Heart right ventricle (tissue), 16 donors: Measurements from ENCODE around the gene CAPSL. TPM values are rescaled to one million over a fixed set of nuclear protein-coding genes. Genes with fewer than 3 reads are reported as not detected.

ENCODE experiments used
- ATAC-seq, 8 donors: fragments of 200-7000 bp; cut with Tn5 transposase; one replicate each; pipeline ENCODE4 v1.9.1; 2020; ENCODE audit warnings: mild to moderate bottlenecking in 8 of 8, moderate library complexity in 8 of 8, moderate number of reproducible peaks in 1 of 8
- DNase-seq, 2 donors: peaks; one replicate each; pipeline ENCODE4 v3.0.0-alpha.2; 2020
- H3K27ac ChIP-seq, 10 donors: fragments of 200-600 bp; sonication (generic) in 2 of 10; one replicate each; pipeline versions ENCODE4 v1.5.0 to v1.8.0; 2020 to 2022; ENCODE audit warnings: mild to moderate bottlenecking in 3 of 10
- H3K27me3 ChIP-seq, 7 donors: fragments of 200-600 bp; one replicate each; pipeline ENCODE4 v1.8.0; 2021 to 2022; ENCODE audit warnings: mild to moderate bottlenecking in 2 of 7
- H3K36me3 ChIP-seq, 9 donors: fragments of 200-600 bp; sonication (generic) in 1 of 9; one replicate each; pipeline versions ENCODE4 v1.5.0 to v1.8.0; 2020 to 2022; ENCODE audit warnings: mild to moderate bottlenecking in 2 of 9
- H3K4me1 ChIP-seq, 9 donors: fragments of 200-600 bp; sonication (generic) in 1 of 9; one replicate each; pipeline versions ENCODE4 v1.5.0 to v1.8.0; 2020 to 2022; ENCODE audit warnings: mild to moderate bottlenecking in 4 of 9
- H3K4me3 ChIP-seq, 10 donors: fragments of 200-600 bp; sonication (generic) in 2 of 10; one replicate each; pipeline versions ENCODE4 v1.5.0 to v1.8.0; 2020 to 2022; ENCODE audit warnings: mild to moderate bottlenecking in 7 of 10, moderate library complexity in 2 of 10
- H3K9me3 ChIP-seq, 11 donors: fragments of 200-600 bp in 10 of 11; sonication (generic) in 2 of 11; one replicate each; pipeline versions ENCODE4 v1.5.0 to v1.8.0; 2013 to 2022; ENCODE audit warnings: mild to moderate bottlenecking in 2 of 11, control low read depth in 1 of 11, moderate library complexity in 1 of 11
- CTCF ChIP-seq, 9 donors: fragments of 200-600 bp; sonication (generic) in 2 of 9; IDR thresholded peaks; one replicate each; pipeline versions ENCODE4 v1.5.0 to v1.8.0; 2021 to 2022; ENCODE audit warnings: antibody characterized with exemption in 9 of 9, mild to moderate bottlenecking in 5 of 9, moderate library complexity in 1 of 9
- WGBS, 2 donors: extraction: QIAGEN DNeasy Blood & Tissue Kit; methylation state at CpG; one replicate each; pipeline ENCODE4 v1.1.7; 2013; ENCODE audit warnings: inconsistent platforms in 1 of 2; 5-methylcytosine and 5-hydroxymethylcytosine counted together
- intact Hi-C, 10 donors: fragments of 100-400 bp; cut with DNase I; formaldehyde crosslinking; loops; one replicate each; pipeline versions ENCODE4 v1.11.1 to v1.14.2; 2022
- polyA plus RNA-seq, 2 donors: library from polyadenylated mRNA; stranded (reverse); fragments of 200-250 nt; gene quantifications; one replicate each; pipeline ENCODE4 v1.2.3, GENCODE V29; 2013
- total RNA-seq, 10 donors: library from RNA; stranded (reverse); fragmentation: NEBNext Ultra II Directional in 3 of 10; extraction: Animal tissue kit (Norgen Biotek cat#: 25700) in 3 of 10; gene quantifications; one replicate each; pipeline versions ENCODE4 v1.2.1 to v1.2.4, GENCODE V29; 2021 to 2023
- donor health status: Arrhythmogenic right ventricular cardiomyopathy.
- donor health status: ischemic (EF 13 %, LVEDD 7.1; RV severe dilation, severe dysfunction).
- donor health status: healthy with polysubstance abuse.
- donor health status: DM: no; HTN: yes; CAD: no.
- donor health status: DM: no; HTN: no; CAD: no.
- donor health status: ischemic (EF 25% LVEDD 6.9; RV normal size, moderate dysfunction).
- donor health status: ischemic (EF 25% LVEDD 5.7; RV mildly dilated, moderate dysfunction).
- donor health status: healthy.
- donor health status: DM: yes; HTN: yes; CAD: no.
- donor health status: Ischemic cardiomyopathy.
- donor health status: ischemic (EF 35%, LVEDD 5.7; RV mildly dilated, moderate dysfunction).
- donor health status: nonischemic (EF 11% LVEDD 7.7; RV severe dilation, severe dysfunction).
- donor health status: DM: yes; HTN: yes; CAD: no.
- donor health status: PGD.
- donor health status: ischemic (EF 29% LVEDD 5.4; RV normal size, mild dysfunction).
- donor health status: nonischemic (EF 23%, LVEDD 6.1; RV moderate dilation, normal function).

Gene CAPSL
- total and polyA plus RNA-seq, 12 donors, result not detected

DNA sequence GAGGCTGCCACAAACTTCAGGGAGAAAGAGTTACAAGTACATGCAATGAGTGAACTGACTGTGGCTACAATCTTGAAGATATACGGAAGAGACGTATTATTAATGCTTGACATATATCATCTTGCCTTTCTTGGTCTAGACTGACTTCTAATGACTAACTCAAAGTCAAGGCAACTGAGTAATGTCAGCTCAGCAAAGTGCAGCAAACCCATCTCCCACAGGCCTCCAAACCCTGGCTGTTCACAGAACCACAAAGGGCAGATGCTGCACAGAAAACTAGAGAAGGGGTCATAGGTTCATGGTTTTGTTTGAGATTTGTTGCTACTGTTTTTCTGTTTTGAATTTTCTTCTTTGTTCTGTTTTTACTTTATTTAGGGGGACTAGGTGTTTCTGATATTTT is 60.8 kb downstream of the CAPSL start:
- no peak for ATAC-seq
- Histone ChIP-seq H3K4me3 (no peak overlapping the region), H3K27ac (no peak overlapping the region), H3K4me1 (peaks cover 0 to 12% (median 0%) of the 10 kb centered on the region in 9 donors), H3K27me3 (no peaks in the 10 kb centered on the region), H3K9me3 (no peaks in the 10 kb centered on the region), H3K36me3 (peaks cover 0 to 13% (median 0%) of the 10 kb centered on the region in 9 donors)
- TF ChIP-seq CTCF (IDR thresholded peaks at IDR 0.05), result no peak
- WGBS, 2 donors, result 67 to 96% methylated on average over 2 of the region's 2 CpGs
- no peak for DNase-seq
- intact Hi-C loops, result no loop called here

DNA sequence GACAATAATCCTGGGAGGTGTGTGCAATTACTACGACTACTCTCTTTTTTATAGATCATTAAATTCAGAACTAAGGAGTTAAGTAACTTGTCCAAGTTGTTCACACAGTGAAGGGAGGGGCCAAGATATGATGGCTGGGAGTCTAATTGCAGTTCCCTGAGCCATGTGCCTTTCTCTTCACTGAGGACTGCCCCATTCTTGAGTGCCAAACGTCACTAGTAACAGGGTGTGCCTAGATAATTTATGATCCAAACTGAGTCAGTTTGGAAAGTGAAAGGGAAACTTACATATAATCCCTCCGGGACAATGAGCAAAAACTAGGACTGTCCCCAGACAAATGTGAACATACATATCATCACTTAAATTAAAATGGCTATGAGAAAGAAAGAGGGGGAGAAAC is 61.5 kb downstream of the CAPSL start:
- Histone ChIP-seq H3K36me3 (peaks cover 0 to 13% (median 0%) of the 10 kb centered on the region in 9 donors), H3K27me3 (no peaks in the 10 kb centered on the region), H3K4me1 (peaks cover 0 to 12% (median 0%) of the 10 kb centered on the region in 9 donors), H3K9me3 (no peaks in the 10 kb centered on the region), H3K4me3 (no peak overlapping the region), H3K27ac (no peak overlapping the region)
- DNase-seq (no peak), ATAC-seq (peak in 2 of 8 donors; percentile 44 to 62)
- 46 to 69% methylated on average over 3 of the region's 3 CpGs for WGBS, 2 donors
- intact Hi-C loops, result no loop called here
- no peak for TF ChIP-seq CTCF (IDR thresholded peaks at IDR 0.05)

GRCh38 chr5:35876454-35876853 is 62.0 kb downstream of the CAPSL start:
- ATAC-seq, result no peak
- intact Hi-C loops, result no loop called here

GRCh38 chr5:35870605-35871004 is 67.8 kb downstream of the CAPSL start:
- no peak for TF ChIP-seq CTCF (IDR thresholded peaks at IDR 0.05)
- no peak overlapping the region for H3K4me3 ChIP-seq
- peaks cover 0 to 8% (median 0%) of the 10 kb centered on the region in 7 donors for H3K27me3 ChIP-seq
- DNase-seq (no peak), ATAC-seq (no peak)
- H3K27ac ChIP-seq, result no peak overlapping the region
- WGBS, 2 donors, result 81 to 95% methylated on average over 4 of the region's 4 CpGs
- intact Hi-C loops, result no loop called here
- peaks cover 0 to 55% (median 0%) of the 10 kb centered on the region in 9 donors for H3K36me3 ChIP-seq
- H3K9me3 ChIP-seq, result no peaks in the 10 kb centered on the region
- peaks cover 0 to 10% (median 0%) of the 10 kb centered on the region in 9 donors for H3K4me1 ChIP-seq

More at GRCh38 chr5:35876454-35876853, 62.0 kb downstream of the CAPSL start:
- H3K27ac ChIP-seq, result no peak overlapping the region
- peaks cover 0 to 17% (median 0%) of the 10 kb centered on the region in 9 donors for H3K36me3 ChIP-seq
- H3K9me3 ChIP-seq, result no peaks in the 10 kb centered on the region
- peaks cover 0 to 12% (median 0%) of the 10 kb centered on the region in 9 donors for H3K4me1 ChIP-seq
- WGBS, 2 donors, result 91 to 96% methylated on average over 2 of the region's 2 CpGs
- no peak overlapping the region for H3K4me3 ChIP-seq
- TF ChIP-seq CTCF (IDR thresholded peaks at IDR 0.05), result no peak
- H3K27me3 ChIP-seq, result no peaks in the 10 kb centered on the region
- DNase-seq, result no peak
